GM06990 (cell line): ENCODE data around the gene DNAH3.

Source experiments
- DNase-seq: peaks from one replicate; pipeline ENCODE4 v3.0.0-alpha.2; 2011; ENCODE audit not compliant: insufficient read length; ENCODE audit errors: extremely low read depth
- H3K27me3 ChIP-seq: replicated peaks from 2 replicates; pipeline ENCODE4 v1.6.0; 2011; ENCODE audit warnings: low read length; ENCODE audit not compliant: control insufficient read depth, insufficient read depth
- H3K36me3 ChIP-seq: 2 replicates; pipeline ENCODE4 v1.5.1; 2011; ENCODE audit warnings: low read length; ENCODE audit not compliant: control insufficient read depth, insufficient read depth
- H3K4me3 ChIP-seq: replicated peaks from 2 replicates; pipeline ENCODE4 v1.5.1; 2011; ENCODE audit warnings: low read depth, mild to moderate bottlenecking, control low read depth, low read length
- TF ChIP-seq, protein P1 (sequence below): IDR thresholded peaks from 2 replicates; pipeline ENCODE4 v1.5.1; 2011; ENCODE audit warnings: low read length, control low read depth, mild to moderate bottlenecking, inconsistent platforms; ENCODE audit not compliant: insufficient read depth, poor library complexity, severe bottlenecking

Gene DNAH3

DNA sequence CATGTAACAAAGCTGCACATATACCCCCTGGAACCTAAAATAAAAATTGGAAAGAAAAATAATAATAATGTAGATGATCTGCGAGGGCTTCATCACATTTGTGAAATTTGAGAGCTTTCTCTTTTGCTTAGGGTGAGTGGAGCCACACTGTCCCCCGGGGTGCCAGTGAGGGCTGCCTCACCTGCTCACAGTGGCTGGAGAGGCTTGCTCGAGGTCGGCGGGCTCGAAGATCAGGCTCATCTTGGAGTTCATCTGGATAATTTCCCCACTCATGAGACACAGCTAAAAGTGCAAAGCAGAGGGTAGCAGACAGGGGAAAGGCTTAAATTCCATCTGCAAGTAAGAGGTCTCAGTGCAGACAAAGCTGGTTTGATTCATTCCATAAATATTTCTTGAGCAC is 123.8 kb downstream of the DNAH3 start:
- H3K36me3 ChIP-seq = no peaks in the 10 kb centered on the region
- TF ChIP-seq, protein P1, sequence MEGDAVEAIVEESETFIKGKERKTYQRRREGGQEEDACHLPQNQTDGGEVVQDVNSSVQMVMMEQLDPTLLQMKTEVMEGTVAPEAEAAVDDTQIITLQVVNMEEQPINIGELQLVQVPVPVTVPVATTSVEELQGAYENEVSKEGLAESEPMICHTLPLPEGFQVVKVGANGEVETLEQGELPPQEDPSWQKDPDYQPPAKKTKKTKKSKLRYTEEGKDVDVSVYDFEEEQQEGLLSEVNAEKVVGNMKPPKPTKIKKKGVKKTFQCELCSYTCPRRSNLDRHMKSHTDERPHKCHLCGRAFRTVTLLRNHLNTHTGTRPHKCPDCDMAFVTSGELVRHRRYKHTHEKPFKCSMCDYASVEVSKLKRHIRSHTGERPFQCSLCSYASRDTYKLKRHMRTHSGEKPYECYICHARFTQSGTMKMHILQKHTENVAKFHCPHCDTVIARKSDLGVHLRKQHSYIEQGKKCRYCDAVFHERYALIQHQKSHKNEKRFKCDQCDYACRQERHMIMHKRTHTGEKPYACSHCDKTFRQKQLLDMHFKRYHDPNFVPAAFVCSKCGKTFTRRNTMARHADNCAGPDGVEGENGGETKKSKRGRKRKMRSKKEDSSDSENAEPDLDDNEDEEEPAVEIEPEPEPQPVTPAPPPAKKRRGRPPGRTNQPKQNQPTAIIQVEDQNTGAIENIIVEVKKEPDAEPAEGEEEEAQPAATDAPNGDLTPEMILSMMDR = no peak
- no peak overlapping the region for H3K4me3 ChIP-seq
- no peaks in the 10 kb centered on the region for H3K27me3 ChIP-seq
- DNase-seq = no peak

DNA sequence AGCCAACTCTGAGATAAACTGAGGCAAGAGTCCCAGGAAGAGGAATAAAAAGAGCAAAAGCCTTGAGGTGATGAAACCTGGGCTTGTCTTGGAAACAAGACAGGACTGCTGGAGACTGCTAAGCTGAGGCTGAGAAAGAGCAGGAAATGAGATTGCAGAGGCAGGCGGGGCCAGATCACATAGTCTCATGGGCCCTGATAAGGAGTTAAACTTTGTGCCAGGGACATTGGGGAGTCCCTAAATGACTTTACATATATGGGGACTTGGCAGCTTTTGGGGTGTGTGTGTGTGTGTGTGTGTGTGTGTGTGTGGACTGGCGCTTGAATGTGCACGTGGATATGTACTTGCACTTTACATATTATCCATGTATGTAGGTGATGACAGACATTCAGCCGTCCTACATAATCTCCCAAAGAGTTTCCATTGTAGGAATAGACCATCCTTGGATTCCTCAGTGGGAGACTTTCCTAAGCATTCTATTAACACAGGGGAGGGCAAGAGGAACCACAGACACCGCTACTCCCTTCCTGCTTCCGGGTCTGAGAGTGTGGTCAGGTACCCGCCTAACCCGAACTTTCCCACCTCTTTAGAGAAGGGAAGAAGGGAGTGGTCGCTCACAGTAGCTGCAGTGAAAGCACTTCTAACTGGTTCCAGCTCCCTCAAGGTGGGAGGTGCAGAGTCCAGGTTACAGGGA is 127.0 kb downstream of the DNAH3 start:
- Histone ChIP-seq H3K36me3 (no peaks in the 10 kb centered on the region), H3K27me3 (no peaks in the 10 kb centered on the region), H3K4me3 (no peak overlapping the region)
- no peak for DNase-seq
- TF ChIP-seq, protein P1 = no peak

DNA sequence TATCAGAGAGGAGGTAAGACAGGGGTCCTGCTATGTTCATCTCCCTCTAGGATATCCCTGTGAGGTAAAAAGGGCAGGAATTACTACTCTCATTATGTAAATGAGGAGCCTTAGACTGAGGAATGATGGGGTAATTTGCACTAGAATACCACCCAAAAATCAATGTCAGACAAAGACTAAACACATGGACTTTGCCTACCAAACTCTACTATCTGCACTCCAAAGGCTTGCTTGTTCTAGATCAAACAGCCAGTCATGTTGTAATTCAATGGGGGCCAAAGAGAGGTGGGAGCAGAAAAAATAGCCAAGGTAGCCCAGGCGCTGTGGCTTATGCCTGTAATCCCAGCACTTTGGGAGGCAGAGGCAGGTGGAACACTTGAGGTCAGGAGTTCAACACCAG is 129.3 kb downstream of the DNAH3 start:
- H3K27me3 ChIP-seq = no peaks in the 10 kb centered on the region
- TF ChIP-seq, protein P1 = no peak

DNA sequence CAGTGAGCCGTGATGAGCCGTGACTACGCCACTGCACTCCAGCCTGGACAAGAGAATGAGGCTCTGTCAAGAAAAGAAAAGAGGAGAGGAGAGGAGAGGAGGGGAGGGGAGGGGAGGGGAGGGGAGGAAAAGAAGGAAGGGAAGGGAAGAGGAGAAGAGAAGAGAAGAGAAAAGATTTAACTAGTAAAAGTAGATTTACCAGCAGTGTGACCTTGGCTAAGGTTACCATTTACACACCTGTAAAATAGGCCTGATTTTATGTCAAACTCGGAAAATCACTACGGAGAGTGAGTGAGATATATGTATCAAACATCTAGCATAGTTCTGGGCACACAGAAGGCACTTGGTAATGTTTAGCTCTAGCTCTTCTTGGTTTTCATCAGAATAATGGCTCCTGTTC is 140.8 kb downstream of the DNAH3 start:
- no peak overlapping the region for H3K4me3 ChIP-seq
- no peaks in the 10 kb centered on the region for H3K36me3 ChIP-seq
- no peaks in the 10 kb centered on the region for H3K27me3 ChIP-seq
- TF ChIP-seq, protein P1 = no peak
- no peak for DNase-seq

More for the DNA sequence above, 129.3 kb downstream of the DNAH3 start:
- H3K4me3 ChIP-seq = no peak overlapping the region
- no peak for DNase-seq
- H3K36me3 ChIP-seq = no peaks in the 10 kb centered on the region

DNA sequence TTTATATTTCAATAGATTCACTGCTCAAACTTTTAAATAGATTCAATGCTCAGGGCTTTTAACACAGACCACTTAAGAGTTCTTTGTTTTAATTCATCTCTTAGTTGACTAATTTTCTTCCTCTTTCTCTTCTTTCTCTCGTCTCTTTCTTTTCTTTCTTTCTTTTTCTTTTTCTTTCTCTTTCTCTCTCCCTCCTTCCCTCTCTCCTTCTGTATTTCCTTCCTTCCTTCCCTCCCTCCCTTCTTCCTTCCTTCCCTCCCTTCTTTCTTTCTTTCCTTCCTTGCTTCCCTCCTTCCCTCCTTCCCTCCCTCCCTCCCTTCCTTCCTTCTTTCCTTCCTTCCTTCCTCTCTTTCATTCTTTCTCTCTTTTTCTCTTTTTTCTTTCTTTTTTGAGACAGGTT is 145.6 kb downstream of the DNAH3 start:
- H3K36me3 ChIP-seq = no peaks in the 10 kb centered on the region
- TF ChIP-seq, protein P1 = no peak
- H3K4me3 ChIP-seq = no peak overlapping the region
- DNase-seq = no peak
- H3K27me3 ChIP-seq = no peaks in the 10 kb centered on the region

DNA sequence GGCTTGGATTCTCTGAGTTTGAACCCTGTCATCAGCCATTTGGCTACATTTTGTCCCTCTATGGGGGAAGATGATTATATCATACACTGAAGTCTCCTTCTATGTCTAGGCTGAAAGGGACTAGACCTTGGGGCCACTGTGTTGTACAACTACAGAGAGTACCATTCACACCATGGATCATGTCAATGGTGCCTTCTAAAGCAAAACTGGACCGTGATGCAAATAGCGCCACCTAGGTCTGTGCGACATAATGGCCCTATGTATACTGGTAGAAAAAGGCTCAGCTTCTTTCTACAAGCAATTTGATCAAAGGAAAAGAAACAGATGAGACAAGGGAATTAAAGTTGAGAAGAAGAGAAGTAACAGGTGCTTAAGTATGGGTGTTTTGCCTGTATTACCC is 149.4 kb downstream of the DNAH3 start:
- DNase-seq = no peak
- Histone ChIP-seq H3K36me3 (no peaks in the 10 kb centered on the region), H3K4me3 (no peak overlapping the region), H3K27me3 (no peaks in the 10 kb centered on the region)
- TF ChIP-seq, protein P1 = peak; percentile 62
